ENCODE data around the gene PRDX2. TPM values are rescaled to one million over a fixed set of nuclear protein-coding genes. Genes with fewer than 3 reads are reported as not detected.

The PRDX2 gene
- total RNA-seq, 1 donor from 2014 or later = 164 TPM

DNA sequence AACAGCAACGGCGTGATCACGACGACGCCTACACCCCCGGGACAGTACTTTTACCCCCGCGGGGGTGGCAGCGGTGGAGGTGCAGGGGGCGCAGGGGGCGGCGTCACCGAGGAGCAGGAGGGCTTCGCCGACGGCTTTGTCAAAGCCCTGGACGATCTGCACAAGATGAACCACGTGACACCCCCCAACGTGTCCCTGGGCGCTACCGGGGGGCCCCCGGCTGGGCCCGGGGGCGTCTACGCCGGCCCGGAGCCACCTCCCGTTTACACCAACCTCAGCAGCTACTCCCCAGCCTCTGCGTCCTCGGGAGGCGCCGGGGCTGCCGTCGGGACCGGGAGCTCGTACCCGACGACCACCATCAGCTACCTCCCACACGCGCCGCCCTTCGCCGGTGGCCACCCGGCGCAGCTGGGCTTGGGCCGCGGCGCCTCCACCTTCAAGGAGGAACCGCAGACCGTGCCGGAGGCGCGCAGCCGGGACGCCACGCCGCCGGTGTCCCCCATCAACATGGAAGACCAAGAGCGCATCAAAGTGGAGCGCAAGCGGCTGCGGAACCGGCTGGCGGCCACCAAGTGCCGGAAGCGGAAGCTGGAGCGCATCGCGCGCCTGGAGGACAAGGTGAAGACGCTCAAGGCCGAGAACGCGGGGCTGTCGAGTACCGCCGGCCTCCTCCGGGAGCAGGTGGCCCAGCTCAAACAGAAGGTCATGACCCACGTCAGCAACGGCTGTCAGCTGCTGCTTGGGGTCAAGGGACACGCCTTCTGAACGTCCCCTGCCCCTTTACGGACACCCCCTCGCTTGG lies 9.3 kb downstream of the PRDX2 start:
- DNase-seq = peak; percentile 22

DNA sequence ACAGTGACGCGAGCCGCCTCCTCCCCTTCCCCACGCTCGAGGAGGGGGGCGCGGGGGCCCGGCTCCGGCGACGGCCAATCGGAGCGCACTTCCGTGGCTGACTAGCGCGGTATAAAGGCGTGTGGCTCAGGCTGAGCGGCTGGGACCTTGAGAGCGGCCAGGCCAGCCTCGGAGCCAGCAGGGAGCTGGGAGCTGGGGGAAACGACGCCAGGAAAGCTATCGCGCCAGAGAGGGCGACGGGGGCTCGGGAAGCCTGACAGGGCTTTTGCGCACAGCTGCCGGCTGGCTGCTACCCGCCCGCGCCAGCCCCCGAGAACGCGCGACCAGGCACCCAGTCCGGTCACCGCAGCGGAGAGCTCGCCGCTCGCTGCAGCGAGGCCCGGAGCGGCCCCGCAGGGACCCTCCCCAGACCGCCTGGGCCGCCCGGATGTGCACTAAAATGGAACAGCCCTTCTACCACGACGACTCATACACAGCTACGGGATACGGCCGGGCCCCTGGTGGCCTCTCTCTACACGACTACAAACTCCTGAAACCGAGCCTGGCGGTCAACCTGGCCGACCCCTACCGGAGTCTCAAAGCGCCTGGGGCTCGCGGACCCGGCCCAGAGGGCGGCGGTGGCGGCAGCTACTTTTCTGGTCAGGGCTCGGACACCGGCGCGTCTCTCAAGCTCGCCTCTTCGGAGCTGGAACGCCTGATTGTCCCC lies 10.1 kb downstream of the PRDX2 start, which contains the start of gene JUNB:
JUNB (plus strand) TSS at position 142 of the 706 bp plus-strand sequence; CDS start at position 428, 286 bp downstream.
- DNase-seq = peak; percentile 94

DNA sequence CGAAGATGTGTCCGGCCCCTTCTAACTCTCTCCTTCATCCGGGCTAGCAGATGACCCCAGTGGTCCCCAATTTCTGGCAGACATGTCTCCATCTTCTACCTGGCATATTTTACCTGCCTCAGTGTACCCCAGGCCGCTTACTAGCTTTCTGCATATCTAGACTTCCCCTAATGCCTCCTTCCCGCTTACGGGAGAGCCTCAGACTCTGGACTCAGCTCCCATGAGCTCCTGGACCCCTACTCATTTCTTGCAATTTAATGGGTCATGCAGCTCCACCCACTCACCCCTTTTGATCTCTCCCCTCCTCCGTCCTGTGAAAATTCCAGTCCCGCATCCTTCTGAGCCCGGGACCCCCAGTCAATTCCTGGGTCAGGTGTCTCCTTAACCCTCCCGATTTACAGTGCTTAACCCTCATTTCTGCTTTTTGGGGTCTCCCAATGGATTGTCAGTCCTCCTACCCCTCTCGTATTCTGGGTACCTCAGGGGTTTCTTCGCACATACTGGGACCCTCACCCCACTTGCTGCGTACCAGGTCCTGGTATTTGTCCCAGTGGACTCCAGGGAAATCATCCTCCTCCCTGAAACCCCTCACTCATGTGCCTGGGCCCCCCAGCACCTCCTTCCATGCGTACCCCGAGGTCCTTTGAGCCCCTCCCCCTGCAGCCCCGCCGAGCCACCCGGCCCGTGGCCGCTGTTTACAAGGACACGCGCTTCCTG lies 10.8 kb downstream of the PRDX2 start:
- no peak for DNase-seq

DNA sequence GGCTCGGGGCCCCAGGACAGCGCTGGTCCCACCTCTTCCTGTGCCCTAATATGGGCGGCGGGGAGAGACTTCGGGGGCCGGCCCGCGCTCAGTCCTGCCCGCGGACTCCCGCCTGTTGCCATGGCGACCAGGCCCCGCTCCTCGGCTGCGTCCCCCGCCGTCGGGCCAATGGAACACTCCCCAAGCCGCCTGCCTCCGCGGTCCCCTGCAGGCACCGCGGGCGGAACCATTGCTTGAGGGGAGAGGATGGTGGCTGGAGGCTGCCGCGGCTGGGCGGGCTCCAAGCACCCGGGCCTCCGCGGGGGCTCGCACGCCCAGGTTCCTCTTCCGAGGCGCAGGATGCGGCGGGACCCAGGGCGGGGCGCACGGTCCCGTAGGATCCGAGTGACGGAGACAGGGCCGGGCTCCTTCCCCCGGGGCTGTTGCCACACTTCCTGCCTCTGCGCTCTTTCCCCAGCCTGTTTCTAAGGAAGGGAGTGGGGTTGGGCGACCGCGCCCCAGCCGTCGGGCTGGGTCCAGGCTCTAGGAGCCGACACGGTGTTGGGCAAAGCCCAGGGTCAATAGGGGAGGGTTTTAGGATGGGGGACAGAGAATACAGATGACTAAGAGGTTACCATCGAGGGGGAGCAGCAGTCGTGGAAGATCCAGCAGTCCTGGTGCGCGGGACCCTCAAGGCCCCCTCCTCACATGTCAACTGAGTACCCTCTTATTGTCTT lies 11.5 kb downstream of the PRDX2 start:
- DNase-seq = peak; percentile 85

DNA sequence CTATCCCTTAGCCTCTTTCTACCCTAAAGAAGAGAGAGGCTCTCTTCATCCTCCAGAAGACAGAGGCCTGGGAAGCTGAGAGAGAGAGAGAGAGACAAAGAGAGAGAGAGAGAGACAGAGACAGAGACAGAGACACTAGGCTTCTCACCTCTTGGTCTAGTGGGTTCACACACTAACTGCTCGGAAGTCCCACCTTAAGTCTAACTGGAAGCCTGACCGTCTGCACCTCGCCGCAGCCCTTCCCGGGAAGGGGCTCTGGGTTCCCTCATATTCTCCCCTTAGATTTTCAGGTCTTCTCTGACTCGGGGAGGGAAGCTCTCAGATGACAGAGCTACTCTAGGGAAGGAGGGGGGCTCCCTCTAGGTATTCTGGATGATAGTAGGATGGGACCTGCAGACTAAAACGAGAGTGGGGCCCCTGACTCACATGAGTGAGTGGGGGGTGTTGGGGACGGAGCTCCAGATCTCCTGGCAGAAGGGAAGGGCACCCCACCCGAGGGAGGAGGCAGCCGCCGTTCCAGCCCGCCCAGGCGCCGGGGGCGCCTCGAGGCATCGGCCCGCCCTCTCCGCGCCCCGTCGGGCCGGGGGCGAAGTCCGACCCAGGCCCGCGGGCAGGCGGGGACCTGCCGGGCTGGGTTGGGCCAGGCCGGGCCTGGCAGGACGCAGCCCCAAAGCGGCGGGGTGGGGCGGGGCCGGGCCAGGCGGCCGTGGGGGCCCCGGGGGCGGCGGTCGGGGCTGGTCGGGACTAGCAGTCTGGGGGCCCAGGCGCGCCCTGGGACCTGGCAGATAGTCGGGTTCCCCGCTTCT lies 12.3 kb downstream of the PRDX2 start:
- DNase-seq = peak; percentile 40

DNA sequence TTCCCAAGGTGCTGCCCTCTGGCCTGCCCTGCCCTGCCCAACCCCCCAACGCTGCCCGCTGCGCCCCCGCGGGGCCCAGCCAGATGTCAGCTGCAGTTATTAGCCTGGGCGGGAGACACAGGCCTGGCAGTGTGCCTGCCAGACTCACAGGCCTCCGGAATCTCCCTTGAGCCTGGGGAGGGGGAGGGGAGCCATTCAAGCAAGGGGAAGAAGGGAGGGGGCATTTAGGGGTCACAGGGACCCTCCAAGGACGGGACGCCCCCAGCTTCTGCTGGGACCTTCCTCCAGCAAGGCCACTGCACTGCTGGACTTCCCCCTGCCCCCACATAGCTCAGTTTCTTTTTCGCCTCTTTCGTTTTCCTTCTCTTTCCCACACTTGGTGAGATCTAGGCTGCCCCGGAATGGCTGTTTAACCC lies 12.9 kb downstream of the PRDX2 start:
- DNase-seq = peak; percentile 61

DNA sequence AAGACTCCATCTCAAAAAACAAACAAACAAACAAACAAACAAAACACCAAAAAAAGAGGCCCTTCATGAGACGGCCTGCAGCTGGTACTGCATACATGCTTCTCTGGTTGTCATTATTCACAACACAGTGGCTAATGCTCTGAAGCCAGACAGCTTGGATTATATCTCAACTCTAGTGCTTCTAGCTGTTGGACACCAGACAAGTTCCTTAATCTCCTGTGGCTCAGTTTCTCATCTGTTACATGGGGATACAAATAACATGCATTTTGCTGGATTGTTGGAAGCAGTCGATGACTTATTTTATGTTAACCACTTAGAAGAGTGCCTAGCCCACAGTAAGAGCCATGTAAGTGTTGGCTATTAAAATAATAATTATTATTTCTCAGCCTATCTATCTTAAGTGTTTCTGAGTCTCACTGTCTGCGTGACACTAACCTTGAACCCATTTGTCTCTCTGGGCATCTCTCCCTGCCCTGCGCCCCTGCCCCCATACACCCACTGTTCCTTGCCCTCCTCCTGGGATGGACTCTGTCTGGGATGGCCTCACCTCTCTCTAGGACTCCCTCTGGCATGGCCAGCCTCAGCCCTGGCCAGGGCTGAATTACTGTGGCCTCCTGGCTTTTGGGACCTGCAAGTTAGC lies 13.4 kb downstream of the PRDX2 start:
- DNase-seq = peak; percentile 81

DNA sequence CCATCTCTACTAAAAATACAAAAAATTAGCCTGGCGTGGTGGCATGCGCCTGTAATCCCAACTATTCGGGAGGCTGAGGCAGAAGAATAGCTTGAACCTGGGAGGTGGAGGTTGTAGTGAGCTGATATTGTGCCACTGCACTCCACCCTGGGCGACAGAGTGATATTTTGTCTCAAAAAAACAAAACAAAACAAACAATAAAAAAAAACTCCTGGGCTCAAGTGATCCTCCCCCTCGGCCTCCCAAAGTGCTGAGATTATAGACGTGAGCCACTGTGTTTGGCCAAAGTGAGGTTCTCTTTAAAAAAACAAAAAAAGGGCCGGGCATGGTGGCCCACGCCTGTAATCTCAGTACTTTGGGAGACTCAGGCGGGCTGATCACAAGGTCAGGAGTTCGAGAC lies 14.1 kb downstream of the PRDX2 start:
- DNase-seq = no peak

DNA sequence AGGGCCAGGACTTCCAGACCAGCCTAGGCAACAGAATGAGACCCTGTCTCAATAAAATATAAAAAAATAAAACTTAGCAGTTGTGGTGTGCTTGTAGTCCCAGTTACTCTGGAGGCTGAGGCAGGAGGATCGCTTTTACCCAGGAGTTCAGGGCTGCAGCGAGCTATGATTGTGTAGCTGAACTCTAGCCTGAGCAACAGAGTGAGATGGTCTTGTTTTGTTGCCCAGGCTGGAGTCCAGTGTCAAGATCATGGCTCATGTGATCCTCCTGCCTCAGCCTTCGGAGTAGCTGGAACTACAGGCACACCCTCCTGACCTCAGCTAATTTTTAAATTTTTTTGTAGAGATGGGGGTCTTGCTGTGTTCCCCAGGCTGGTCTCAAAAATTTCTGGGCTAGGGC lies 14.6 kb downstream of the PRDX2 start:
- no peak for DNase-seq

DNA sequence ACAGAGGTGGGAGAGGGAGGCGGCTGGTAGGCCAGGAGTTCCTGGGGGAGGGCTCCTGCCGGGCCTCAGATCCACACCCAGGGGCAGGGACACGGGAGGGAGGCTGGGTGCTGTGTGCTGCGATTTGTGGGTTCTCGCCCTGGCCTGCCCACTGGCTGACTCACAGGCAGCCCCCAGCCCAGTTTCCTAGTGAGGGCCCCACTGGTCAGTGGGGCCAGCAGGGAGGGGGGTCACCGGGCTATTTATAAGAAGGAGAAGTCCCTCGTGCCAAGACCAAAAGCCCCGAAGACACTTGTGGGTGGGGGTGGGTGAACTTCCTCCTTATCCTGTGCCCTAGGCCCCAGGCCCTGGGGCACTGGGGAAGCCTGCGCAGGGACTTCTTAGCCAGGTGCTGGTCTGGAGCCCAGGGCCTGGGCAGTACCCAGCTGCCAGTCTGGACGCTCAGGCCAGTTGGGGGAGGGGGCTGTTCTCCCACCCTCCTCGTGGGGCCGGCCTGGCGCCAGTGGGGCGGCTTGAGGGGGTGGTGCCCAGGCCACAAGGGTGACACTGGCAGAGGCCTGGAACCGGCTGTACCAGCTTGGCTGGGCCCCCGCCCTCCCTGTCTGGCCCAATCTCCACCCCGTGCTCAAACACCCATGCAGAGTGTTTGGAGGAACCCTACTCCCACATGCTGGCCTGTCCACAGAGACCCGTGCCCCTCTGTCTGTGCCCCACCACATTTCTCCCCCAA lies 15.3 kb downstream of the PRDX2 start:
- DNase-seq = no peak

DNA sequence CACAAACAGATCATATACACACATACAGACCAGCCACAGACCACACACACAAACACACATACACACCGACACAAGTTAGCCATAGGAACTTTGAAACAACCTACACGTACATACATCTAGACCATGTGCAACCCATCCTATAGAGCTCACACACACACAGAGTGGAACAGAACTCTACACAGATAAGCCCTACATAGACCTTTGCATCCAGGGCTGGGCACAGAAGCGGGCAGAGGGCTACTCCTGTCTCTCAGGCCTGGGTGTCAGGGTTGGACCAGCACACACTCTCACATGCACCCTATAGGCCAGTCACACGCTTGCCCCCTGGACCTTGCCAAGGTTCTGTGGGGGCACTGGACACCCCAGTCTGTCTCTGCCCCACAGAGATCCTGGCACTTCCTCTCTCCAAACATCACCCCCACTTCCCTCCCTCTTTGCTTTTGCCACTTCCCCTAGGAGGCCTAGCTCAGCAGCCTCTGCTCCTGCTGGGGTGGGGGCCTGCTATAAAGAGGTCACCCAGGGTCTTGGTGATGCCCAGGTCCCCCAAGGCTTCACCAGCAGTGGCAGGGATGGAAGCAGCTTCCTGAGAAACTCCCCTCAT lies 16.1 kb downstream of the PRDX2 start:
- peak; percentile 25 for DNase-seq

DNA sequence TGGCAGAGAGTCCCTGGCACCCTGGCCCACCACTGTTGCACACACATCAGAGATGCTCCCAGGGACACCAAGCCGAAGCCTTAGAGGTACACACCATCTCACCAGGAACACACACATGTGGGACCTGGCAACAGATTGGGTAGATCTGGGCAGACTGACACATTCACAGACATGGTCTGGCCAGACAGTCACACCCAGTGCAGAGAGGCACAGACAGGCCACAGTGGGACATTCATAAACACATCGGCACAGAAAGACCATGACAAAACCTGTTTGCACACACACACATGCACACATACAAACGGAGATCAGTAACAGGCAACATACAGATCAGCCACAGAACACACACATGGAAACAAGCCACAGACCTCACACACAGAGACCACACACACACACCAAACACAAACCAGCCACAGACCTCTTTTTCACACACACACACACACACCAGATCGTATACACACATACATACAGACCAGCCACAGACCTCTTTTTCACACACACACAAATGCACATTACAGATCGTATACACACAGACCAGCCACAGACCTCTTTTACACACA lies 16.6 kb downstream of the PRDX2 start:
- DNase-seq = peak; percentile 47

DNA sequence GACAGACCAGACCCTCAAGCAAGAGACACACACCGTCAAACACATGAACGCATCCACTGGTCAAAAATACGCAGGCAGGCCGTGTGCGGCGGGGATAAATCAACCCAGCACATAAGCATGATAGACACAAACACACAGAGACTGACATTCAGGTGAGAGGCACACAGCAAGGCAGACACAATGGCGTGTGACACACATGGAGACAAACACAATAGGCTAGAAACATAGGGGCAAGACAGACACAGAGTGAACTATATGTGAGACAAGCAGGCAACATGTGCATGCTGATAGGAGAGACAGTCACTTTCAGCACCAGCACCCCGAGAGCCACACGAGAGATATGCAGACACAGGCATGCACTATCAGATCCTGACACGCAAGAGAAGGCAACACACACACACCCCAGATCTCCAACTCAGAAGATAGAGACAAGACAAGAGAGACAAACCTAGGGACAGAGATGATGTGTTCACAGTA lies 17.2 kb downstream of the PRDX2 start:
- DNase-seq = no peak

DNA sequence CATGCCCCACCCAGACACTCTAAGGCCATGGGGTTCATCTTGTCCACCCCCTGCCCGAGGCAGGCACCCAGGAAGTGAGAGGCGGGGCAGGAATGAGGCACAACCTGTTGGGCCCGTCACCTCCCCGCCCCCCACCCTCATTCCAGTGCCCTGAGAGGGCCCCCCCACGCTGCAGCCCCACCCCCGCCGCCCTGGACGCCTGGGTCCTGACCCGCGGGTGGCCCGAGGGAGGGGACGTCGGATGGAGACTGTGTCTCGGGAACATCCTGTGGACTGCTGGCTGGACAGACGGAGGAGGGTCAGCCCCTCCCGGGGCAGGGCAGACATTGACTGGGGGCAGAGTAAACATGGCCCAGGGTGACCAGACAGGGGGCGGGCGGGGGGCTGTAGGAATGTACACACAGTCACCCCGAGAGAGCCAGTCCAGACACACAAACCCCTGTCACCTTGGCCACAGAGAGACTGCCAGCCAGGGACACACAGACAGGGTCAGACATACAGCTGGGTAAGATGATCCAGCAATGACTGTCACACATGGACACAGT lies 17.7 kb downstream of the PRDX2 start:
- no peak for DNase-seq

DNA sequence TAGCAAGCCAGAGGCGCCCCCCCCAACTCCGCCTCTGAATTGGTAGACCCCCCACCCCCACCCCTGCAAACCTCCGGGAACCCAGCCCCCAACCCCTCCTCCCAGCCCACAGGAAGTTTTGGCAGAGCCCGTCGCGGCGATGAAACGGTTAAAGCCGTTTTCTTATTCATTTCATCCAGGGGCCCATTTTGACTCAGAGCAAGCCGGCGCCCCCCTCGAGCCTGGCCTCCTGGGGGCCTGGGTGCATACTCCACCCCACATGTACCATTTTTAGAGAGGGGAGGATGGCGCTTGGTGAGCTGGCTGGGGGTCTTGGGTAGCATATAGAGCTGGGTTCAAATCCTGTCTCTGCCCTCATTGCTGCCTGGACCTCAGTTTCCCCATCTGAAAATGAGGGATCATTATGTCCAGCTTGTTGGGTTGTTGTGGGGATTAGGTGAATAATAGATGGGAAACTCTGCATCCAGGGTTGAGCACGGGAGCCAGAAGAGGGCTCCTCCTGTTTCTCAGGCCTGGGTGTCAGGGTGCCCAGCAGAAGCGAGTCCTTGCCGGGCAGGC lies 18.2 kb downstream of the PRDX2 start:
- no peak for DNase-seq

DNA sequence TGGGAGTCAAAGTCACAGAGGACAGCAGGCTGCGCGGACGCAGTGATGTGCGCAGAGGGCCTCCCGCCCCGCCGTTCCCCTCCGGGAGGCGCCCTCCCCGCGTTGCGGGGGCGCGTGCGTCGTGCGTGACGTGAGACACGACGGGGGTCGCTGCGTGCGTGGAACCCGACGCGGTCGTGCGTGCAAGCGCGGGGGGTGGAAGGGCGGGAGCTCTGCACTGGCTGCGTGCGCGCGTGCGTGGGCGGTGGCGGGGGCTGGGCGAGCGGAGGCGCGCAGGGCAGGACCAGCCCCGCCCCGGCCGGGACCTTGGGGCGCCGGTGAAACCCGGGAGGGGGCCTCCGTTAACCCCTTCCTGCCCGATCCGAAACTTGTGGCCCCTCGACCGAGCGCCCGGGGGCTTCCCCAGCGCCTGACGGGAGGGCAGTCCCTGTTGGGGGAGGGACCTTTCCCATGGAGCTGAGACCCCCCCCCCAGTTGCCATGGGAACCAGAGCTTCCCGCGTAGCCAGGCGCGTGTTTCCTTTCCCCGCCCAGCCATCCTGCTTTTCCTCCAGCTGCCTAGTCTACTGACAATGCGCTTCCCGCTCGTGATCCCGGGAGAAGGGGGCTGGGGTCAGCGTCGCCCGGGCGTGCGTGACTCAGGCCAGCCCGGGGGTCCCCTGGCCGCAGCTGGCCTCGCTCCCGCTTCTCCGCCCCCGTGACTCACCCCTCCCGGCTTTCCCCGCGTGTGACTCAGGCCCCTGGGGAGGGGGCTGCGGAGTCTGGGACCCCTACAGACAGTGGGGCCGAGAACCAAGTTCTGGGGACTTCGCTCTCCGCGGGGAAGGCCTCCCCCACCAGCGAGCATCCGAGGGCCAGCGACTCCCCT lies 18.9 kb downstream of the PRDX2 start:
- peak; percentile 93 for DNase-seq

DNA sequence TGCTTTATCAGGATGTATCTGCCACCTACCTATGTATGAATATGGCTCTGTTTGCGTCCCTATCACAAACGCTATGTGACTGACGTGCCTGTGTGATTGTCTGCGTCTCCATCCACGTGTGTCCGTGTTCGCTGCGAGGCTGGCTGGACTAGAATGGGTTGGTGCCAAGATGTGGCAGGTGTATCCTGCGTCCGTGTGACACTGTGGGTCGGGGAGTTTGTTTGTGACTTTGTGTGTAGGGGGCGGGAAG lies 19.5 kb downstream of the PRDX2 start:
- DNase-seq = no peak
